HepG2 (cell line): ENCODE measurements around the gene EMILIN1. TPM values are rescaled to one million over a fixed set of nuclear protein-coding genes. Genes with fewer than 3 reads are reported as not detected.

ENCODE experiments used
- FOXO4 ChIP-seq: sonication (generic); formaldehyde crosslinking; conservative IDR thresholded peaks from 2 replicates; pipeline ENCODE4 v1.8.1; 2023; ENCODE audit warnings: missing genetic modification reagents
- HNRNPUL1 ChIP-seq: fragments of 200-400 bp; formaldehyde crosslinking; IDR thresholded peaks from 2 replicates; pipeline ENCODE4 v1.6.1; 2017; ENCODE audit warnings: low read depth, mild to moderate bottlenecking, low read length, moderate library complexity
- LCORL ChIP-seq, 2 experiments: fragments of 450-650 bp in 1 of 2; sonication (generic) in 1 of 2; formaldehyde crosslinking in 1 of 2; IDR thresholded peaks; 2 replicates each; pipeline versions ENCODE4 v1.5.0 to v1.6.1; 2017 to 2020; ENCODE audit warnings: antibody characterized with exemption in 1 of 2, missing genetic modification reagents in 1 of 2
- MBNL3 ChIP-seq: fragments of 250-450 bp; sonication (Bioruptor Pico); conservative IDR thresholded peaks from 2 replicates; pipeline ENCODE4 v1.8.0; 2022; ENCODE audit warnings: mild to moderate bottlenecking, inconsistent platforms
- PAXIP1 ChIP-seq: sonication (generic); formaldehyde crosslinking; conservative IDR thresholded peaks from 2 replicates; pipeline ENCODE4 v1.4.0; 2020; ENCODE audit warnings: mild to moderate bottlenecking, missing genetic modification reagents, moderate library complexity
- SIX1 ChIP-seq: sonication (generic); formaldehyde crosslinking; IDR thresholded peaks from 2 replicates; pipeline ENCODE4 v1.4.0; 2020; ENCODE audit warnings: missing genetic modification reagents, borderline replicate concordance
- XBP1 ChIP-seq: sonication (generic); formaldehyde crosslinking; IDR thresholded peaks from 2 replicates; pipeline ENCODE4 v1.5.0; 2020; ENCODE audit warnings: missing genetic modification reagents
- ZBTB10 ChIP-seq: sonication (generic); formaldehyde crosslinking; IDR thresholded peaks from 2 replicates; pipeline ENCODE4 v1.4.0; 2020; ENCODE audit warnings: missing genetic modification reagents, borderline replicate concordance
- ZBTB25 ChIP-seq: IDR thresholded peaks from 2 replicates; pipeline ENCODE4 v1.6.1; 2018; ENCODE audit warnings: missing genetic modification reagents
- ZNF160 ChIP-seq: sonication (generic); formaldehyde crosslinking; IDR thresholded peaks from 2 replicates; pipeline ENCODE4 v1.8.0; 2022; ENCODE audit warnings: mild to moderate bottlenecking, inconsistent platforms, missing genetic modification reagents
- ZNF263 ChIP-seq: sonication (generic); formaldehyde crosslinking; IDR thresholded peaks from 2 replicates; pipeline ENCODE4 v1.4.0; 2020; ENCODE audit warnings: missing genetic modification reagents
- ZNF276 ChIP-seq: sonication (generic); formaldehyde crosslinking; IDR thresholded peaks from 2 replicates; pipeline ENCODE4 v1.4.0; 2020; ENCODE audit warnings: mild to moderate bottlenecking, low read depth, missing genetic modification reagents
- ZNF530 ChIP-seq: sonication (generic); formaldehyde crosslinking; IDR thresholded peaks from 2 replicates; pipeline ENCODE4 v1.5.0; 2020; ENCODE audit warnings: low read depth, mild to moderate bottlenecking, missing genetic modification reagents
- ZNF580 ChIP-seq: IDR thresholded peaks from 2 replicates; pipeline ENCODE4 v1.6.1; 2016; ENCODE audit warnings: low read depth, borderline replicate concordance
- ZNF652 ChIP-seq: IDR thresholded peaks from 2 replicates; pipeline ENCODE4 v1.6.1; 2016; ENCODE audit warnings: low read depth, borderline replicate concordance
- ZSCAN29 ChIP-seq: sonication (generic); formaldehyde crosslinking; conservative IDR thresholded peaks from 2 replicates; pipeline ENCODE4 v1.4.0; 2020; ENCODE audit warnings: mild to moderate bottlenecking, missing genetic modification reagents
- polyA plus RNA-seq, 8 experiments: library from polyadenylated mRNA; depleted of rRNA in 3 of 8; stranded (reverse) in 7 of 8; unstranded in 1 of 8; fragments of >200 nt; fragmentation: Illumina TruSeq in 4 of 8; extraction: Trizol in 4 of 8; gene quantifications; 2 replicates each; pipeline versions ENCODE4 v1.2.1 to v1.2.3, GENCODE V29; 2011 to 2016; ENCODE audit warnings: low read depth in 4 of 8, missing spikeins in 1 of 8, mixed read lengths in 1 of 8; ENCODE audit not compliant: insufficient read depth in 1 of 8
- total RNA-seq, 5 experiments: library from RNA; depleted of rRNA; stranded (reverse); fragments of >200 nt; fragmentation: Illumina TruSeq; extraction: Trizol; gene quantifications; 2 replicates each; pipeline ENCODE4 v1.2.3, GENCODE V29; 2016; ENCODE audit warnings: low read depth in 1 of 5

The EMILIN1 gene
- total and polyA plus RNA-seq, 2 of the 13 experiments (the other 11 are each of a cell fraction or from before 2014, with no cell fraction given), result 8.1 to 9.7 TPM

- TF ChIP-seq ZNF263 (peak; percentile 94), FOXO4 (CRISPR knock-in tag) (no peak), XBP1 (no peak), ZBTB10 (CRISPR knock-in tag) (no peak; the same call in 1 of the 2 replicates), ZBTB25 (CRISPR knock-in tag) (no peak; the same call in 1 of the 2 replicates), ZNF580 (no peak), ZNF652 (CRISPR knock-in tag) (no peak), MBNL3 (CRISPR knock-in tag) (no peak), SIX1 (CRISPR knock-in tag) (no peak), LCORL (IDR thresholded peaks at IDR 0.05) (no peak), LCORL (CRISPR knock-in tag; IDR thresholded peaks at IDR 0.05) (0 out of 2 replicates have a peak, but pooled peaks have one; percentile 7), ZSCAN29 (CRISPR knock-in tag) (0 out of 2 replicates have a peak, but pooled peaks have one; percentile 11), PAXIP1 (CRISPR knock-in tag) (peak; percentile 29; the same call in 1 of the 2 replicates), HNRNPUL1 (no peak), ZNF160 (CRISPR knock-in tag) (no peak), ZNF530 (CRISPR knock-in tag) (0 out of 2 replicates have a peak, but pooled peaks have one; percentile 14), ZNF276 (no peak)
Observed at GRCh38 chr2:27086724-27087593, 8.5 kb downstream of the EMILIN1 start, which contains the start of gene KHK (continued).
